HG02885 (cell line): Measurements from ENCODE around the gene BCAR3.
"Not testable (repeated sequence)": the region's sequence is repeated elsewhere in the genome, so short reads cannot be mapped to it uniquely, and the experiment has no call there.

Experiments used
- ATAC-seq: cut with Tn5 transposase; IDR thresholded peaks from one replicate; pipeline ENCODE4 v1.9.1; 2021; ENCODE audit warnings: mild to moderate bottlenecking; ENCODE audit not compliant: unreplicated experiment, poor library complexity

Gene BCAR3

GRCh38 chr1:93565496-93566206, 116.0 kb downstream of the BCAR3 start:
- no peak for ATAC-seq

- no peak for ATAC-seq
Measured at GRCh38 chr1:93559695-93560094, 121.9 kb downstream of the BCAR3 start.

GRCh38 chr1:93559045-93559444, 122.6 kb downstream of the BCAR3 start:
- ATAC-seq = no peak

- no peak for ATAC-seq
Measured at GRCh38 chr1:93556291-93556690, 125.3 kb downstream of the BCAR3 start.

GRCh38 chr1:93554883-93555872, 126.5 kb downstream of the BCAR3 start:
- ATAC-seq = no peak

GRCh38 chr1:93553886-93554490, 127.6 kb downstream of the BCAR3 start:
- not testable (repeated sequence) for ATAC-seq

GRCh38 chr1:93552741-93553455, 128.7 kb downstream of the BCAR3 start:
- no peak for ATAC-seq

- ATAC-seq = no peak
Measured at GRCh38 chr1:93549811-93550210, 131.8 kb downstream of the BCAR3 start.

GRCh38 chr1:93549131-93549530, 132.5 kb downstream of the BCAR3 start:
- no peak for ATAC-seq

GRCh38 chr1:93546162-93546863, 135.3 kb downstream of the BCAR3 start:
- ATAC-seq = no peak

- no peak for ATAC-seq
Measured at GRCh38 chr1:93542398-93542797, 139.2 kb downstream of the BCAR3 start.

GRCh38 chr1:93541045-93541444, 140.6 kb downstream of the BCAR3 start:
- ATAC-seq = no peak

GRCh38 chr1:93537924-93538323, 143.7 kb downstream of the BCAR3 start:
- no peak for ATAC-seq

GRCh38 chr1:93537396-93537795, 144.2 kb downstream of the BCAR3 start:
- no peak for ATAC-seq

GRCh38 chr1:93533677-93534076, 148.0 kb downstream of the BCAR3 start:
- no peak for ATAC-seq

- no peak for ATAC-seq
Measured at GRCh38 chr1:93532780-93533378, 148.8 kb downstream of the BCAR3 start.

GRCh38 chr1:93531193-93531592, 150.4 kb downstream of the BCAR3 start:
- ATAC-seq = no peak

GRCh38 chr1:93528412-93528811, 153.2 kb downstream of the BCAR3 start:
- no peak for ATAC-seq

- no peak for ATAC-seq
Measured at GRCh38 chr1:93526431-93526830, 155.2 kb downstream of the BCAR3 start.
